K562 (cell line): ENCODE measurements around the gene STAB2. TPM values are rescaled to one million over a fixed set of nuclear protein-coding genes. Genes with fewer than 3 reads are reported as not detected.

Experiments
- ASH1L ChIP-seq: fragments of 450-650 bp; IDR thresholded peaks from 2 replicates; pipeline ENCODE4 v1.6.1; 2018; ENCODE audit warnings: borderline replicate concordance, mild to moderate bottlenecking, low read depth; ENCODE audit not compliant: partially characterized antibody
- CBFA2T3 ChIP-seq: fragments of 450-650 bp; IDR thresholded peaks from 2 replicates; pipeline ENCODE4 v1.6.1; 2017
- CHCHD3 ChIP-seq: fragments of 250-450 bp; sonication (Bioruptor Pico); IDR thresholded peaks from 2 replicates; pipeline ENCODE4 v2.1.2; 2022; ENCODE audit warnings: mild to moderate bottlenecking
- ESRRB ChIP-seq: fragments of 250-450 bp; sonication (Bioruptor Pico); IDR thresholded peaks from 2 replicates; pipeline ENCODE4 v1.5.0; 2020; ENCODE audit warnings: mild to moderate bottlenecking, moderate library complexity, borderline replicate concordance
- HMG20B ChIP-seq: fragments of 250-450 bp; sonication (Bioruptor Pico); IDR thresholded peaks from 2 replicates; pipeline ENCODE4 v1.5.0; 2021; ENCODE audit warnings: mild to moderate bottlenecking
- MTF1 ChIP-seq: fragments of 250-450 bp; sonication (Bioruptor Pico); IDR thresholded peaks from 2 replicates; pipeline ENCODE4 v1.9.0; 2021; ENCODE audit warnings: moderate library complexity, mild to moderate bottlenecking, inconsistent platforms, borderline replicate concordance
- NR4A1 ChIP-seq, 2 experiments: fragments of 250-450 bp in 1 of 2; fragments of 450-650 bp in 1 of 2; sonication (Bioruptor Pico) in 1 of 2; IDR thresholded peaks; 2 replicates each; pipeline versions ENCODE4 v1.4.0 to v1.6.1; 2016 to 2020; ENCODE audit warnings: mild to moderate bottlenecking in 2 of 2, missing compliant biosample characterization in 1 of 2, missing genetic modification characterization in 1 of 2, moderate library complexity in 1 of 2
- PCBP1 ChIP-seq: fragments of 200-400 bp; formaldehyde crosslinking; IDR thresholded peaks from 2 replicates; pipeline ENCODE4 v1.6.1; 2018; ENCODE audit warnings: mild to moderate bottlenecking, low read depth, low read length; ENCODE audit not compliant: poor library complexity, severe bottlenecking
- PHB ChIP-seq: fragments of 250-450 bp; sonication (Bioruptor Pico); IDR thresholded peaks from 2 replicates; pipeline ENCODE4 v1.5.0; 2021
- PHF8 ChIP-seq: fragments of 200-600 bp; sonication (generic); IDR thresholded peaks from 2 replicates; pipeline ENCODE4 v1.6.1; 2012; ENCODE audit warnings: mixed run types, mild to moderate bottlenecking, inconsistent platforms, low read length, moderate library complexity, borderline replicate concordance
- POLR2A ChIP-seq: fragments of 450-650 bp; conservative IDR thresholded peaks from 2 replicates; pipeline ENCODE4 v1.6.1; 2016
- POLR3A ChIP-seq: IDR thresholded peaks from 2 replicates; pipeline ENCODE4 v1.6.1; 2011; ENCODE audit warnings: borderline replicate concordance, mild to moderate bottlenecking, moderate library complexity; ENCODE audit not compliant: insufficient read length, insufficient read depth; ENCODE audit errors: extremely low read depth
- SRSF1 ChIP-seq: fragments of 200-400 bp; formaldehyde crosslinking; IDR thresholded peaks from 2 replicates; pipeline ENCODE4 v1.6.1; 2017; ENCODE audit warnings: mild to moderate bottlenecking, low read depth, low read length, moderate library complexity
- SRSF3 ChIP-seq: fragments of 200-400 bp; formaldehyde crosslinking; IDR thresholded peaks from 2 replicates; pipeline ENCODE4 v1.6.1; 2016; ENCODE audit warnings: mild to moderate bottlenecking, low read length, moderate library complexity; ENCODE audit not compliant: insufficient read depth
- ZBTB7A ChIP-seq: IDR thresholded peaks from 2 replicates; pipeline ENCODE4 v1.6.1; 2011; ENCODE audit warnings: low read depth, mild to moderate bottlenecking, low read length, moderate library complexity, borderline replicate concordance; ENCODE audit not compliant: control insufficient read depth
- ZBTB8A ChIP-seq: fragments of 450-650 bp; IDR thresholded peaks from 2 replicates; pipeline ENCODE4 v1.6.1; 2018; ENCODE audit warnings: mild to moderate bottlenecking, moderate library complexity; ENCODE audit not compliant: partially characterized antibody
- ZFX ChIP-seq: sonication (generic); formaldehyde crosslinking; IDR thresholded peaks from 2 replicates; pipeline ENCODE4 v1.8.0; 2022; ENCODE audit warnings: mild to moderate bottlenecking, missing genetic modification reagents, moderate library complexity
- ZNF165 ChIP-seq: fragments of 250-450 bp; sonication (Bioruptor Pico); IDR thresholded peaks from 2 replicates; pipeline ENCODE4 v1.4.0; 2020; ENCODE audit warnings: borderline replicate concordance
- ZNF586 ChIP-seq: fragments of 450-650 bp; formaldehyde crosslinking; conservative IDR thresholded peaks from 2 replicates; pipeline ENCODE4 v1.4.0; 2020; ENCODE audit warnings: mild to moderate bottlenecking, moderate library complexity
- ZNF589 ChIP-seq: fragments of 200-800 bp; sonication (Bioruptor generic); IDR thresholded peaks from 2 replicates; pipeline ENCODE4 v1.6.1; 2016; ENCODE audit warnings: low read depth, missing genetic modification characterization, missing compliant biosample characterization
- ZNF766 ChIP-seq: fragments of 200-800 bp; sonication (Bioruptor generic); conservative IDR thresholded peaks from 2 replicates; pipeline ENCODE4 v1.6.1; 2016; ENCODE audit warnings: missing genetic modification characterization, missing compliant biosample characterization
- polyA plus RNA-seq, 8 experiments: library from polyadenylated mRNA; depleted of rRNA in 4 of 8; stranded (reverse) in 5 of 8; unstranded in 3 of 8; fragments of >200 nt; fragmentation: Nextera tagmentation in 2 of 8; fragmentation: Illumina TruSeq in 1 of 8; extraction: Ambion mirVana in 2 of 8; extraction: Trizol in 1 of 8; gene quantifications; 2 replicates each; pipeline versions ENCODE4 v1.2.1 to v1.2.3, GENCODE V29; 2011 to 2014; ENCODE audit warnings: inconsistent platforms in 1 of 8, missing spikeins in 1 of 8
- total RNA-seq, 7 experiments: library from RNA; depleted of rRNA in 6 of 7; stranded (reverse); fragments of >200 nt in 6 of 7; fragmentation: Illumina TruSeq in 2 of 7; extraction: Trizol in 2 of 7; gene quantifications; 2 replicates each; pipeline versions ENCODE4 v1.2.1 to v1.2.3, GENCODE V29; 2011 to 2021; ENCODE audit warnings: low replicate concordance in 1 of 7
- TF ChIP-seq, protein P1 (sequence below), 2 experiments: IDR thresholded peaks; 2 replicates each; pipeline ENCODE4 v1.6.1; 2011; ENCODE audit warnings: borderline replicate concordance in 1 of 2, control low read depth in 1 of 2, low read depth in 1 of 2, low read length in 1 of 2, mild to moderate bottlenecking in 1 of 2, mixed read lengths in 1 of 2, moderate library complexity in 1 of 2; ENCODE audit not compliant: insufficient read depth in 1 of 2, insufficient read length in 1 of 2, poor library complexity in 1 of 2, severe bottlenecking in 1 of 2; ENCODE audit errors: extremely low read depth in 1 of 2
- TF ChIP-seq, protein P2 (sequence below): fragments of 250-450 bp; sonication (Bioruptor Pico); IDR thresholded peaks from 2 replicates; pipeline ENCODE4 v1.8.0; 2021; ENCODE audit warnings: moderate library complexity, mild to moderate bottlenecking, inconsistent platforms
- TF ChIP-seq, protein P3 (sequence below): fragments of 250-450 bp; sonication (Bioruptor Pico); IDR thresholded peaks from 2 replicates; pipeline ENCODE4 v1.5.0; 2022; ENCODE audit warnings: mild to moderate bottlenecking

Gene STAB2
- total and polyA plus RNA-seq, 9 of the 15 experiments (the other 6 are each of a cell fraction or from before 2014, with no cell fraction given) = 0.10 TPM; not detected in 8

DNA sequence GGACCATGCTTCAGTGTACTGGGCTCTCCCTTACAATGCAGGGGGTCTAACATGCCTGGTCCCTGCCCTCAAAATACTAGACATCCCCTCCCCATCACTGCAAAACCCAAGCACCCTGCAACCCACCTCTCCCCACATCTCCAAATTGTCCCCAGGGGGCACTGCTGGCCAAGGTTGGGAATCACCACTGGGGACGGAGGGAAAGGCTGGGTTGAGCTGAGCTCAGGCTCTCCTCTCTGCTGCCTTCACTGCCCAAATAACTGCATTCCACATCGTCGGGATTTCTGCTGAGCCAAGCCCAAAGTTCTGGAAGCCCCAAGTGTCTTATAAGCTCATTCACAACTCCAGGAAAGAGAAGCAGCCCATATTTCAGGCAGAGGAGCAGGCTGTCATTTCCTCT, 184.4 kb downstream of the STAB2 start (continued):
- TF ChIP-seq ZBTB7A = no peak
- no peak for TF ChIP-seq ZNF589 (CRISPR knock-in tag)
- no peak for TF ChIP-seq PCBP1
- TF ChIP-seq ZNF766 (CRISPR knock-in tag) = no peak
- no peak for TF ChIP-seq ZFX (CRISPR knock-in tag)
- TF ChIP-seq, protein P1, sequence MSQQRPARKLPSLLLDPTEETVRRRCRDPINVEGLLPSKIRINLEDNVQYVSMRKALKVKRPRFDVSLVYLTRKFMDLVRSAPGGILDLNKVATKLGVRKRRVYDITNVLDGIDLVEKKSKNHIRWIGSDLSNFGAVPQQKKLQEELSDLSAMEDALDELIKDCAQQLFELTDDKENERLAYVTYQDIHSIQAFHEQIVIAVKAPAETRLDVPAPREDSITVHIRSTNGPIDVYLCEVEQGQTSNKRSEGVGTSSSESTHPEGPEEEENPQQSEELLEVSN (IDR thresholded peaks at IDR 0.05; ENCODE audit: borderline replicate concordance in 1 of 2, extremely low read depth in 1 of 2, insufficient read depth in 1 of 2, insufficient read length in 1 of 2, low read depth in 1 of 2, low read length in 1 of 2, poor library complexity in 1 of 2, severe bottlenecking in 1 of 2) = no peak
- no peak for TF ChIP-seq HMG20B (CRISPR knock-in tag)
- no peak for TF ChIP-seq PHB (CRISPR knock-in tag)
- no peak for TF ChIP-seq MTF1 (CRISPR knock-in tag)
- no peak for TF ChIP-seq CHCHD3 (CRISPR knock-in tag)
- TF ChIP-seq POLR2A = 0 out of 2 replicates have a peak, but pooled peaks have one; percentile 22
- no peak for TF ChIP-seq NR4A1 (CRISPR knock-in tag; IDR thresholded peaks at IDR 0.05)
- no peak for TF ChIP-seq NR4A1 (tag; IDR thresholded peaks at IDR 0.05)
- TF ChIP-seq ASH1L = no peak
- TF ChIP-seq SRSF3 = no peak
- TF ChIP-seq, protein P2, sequence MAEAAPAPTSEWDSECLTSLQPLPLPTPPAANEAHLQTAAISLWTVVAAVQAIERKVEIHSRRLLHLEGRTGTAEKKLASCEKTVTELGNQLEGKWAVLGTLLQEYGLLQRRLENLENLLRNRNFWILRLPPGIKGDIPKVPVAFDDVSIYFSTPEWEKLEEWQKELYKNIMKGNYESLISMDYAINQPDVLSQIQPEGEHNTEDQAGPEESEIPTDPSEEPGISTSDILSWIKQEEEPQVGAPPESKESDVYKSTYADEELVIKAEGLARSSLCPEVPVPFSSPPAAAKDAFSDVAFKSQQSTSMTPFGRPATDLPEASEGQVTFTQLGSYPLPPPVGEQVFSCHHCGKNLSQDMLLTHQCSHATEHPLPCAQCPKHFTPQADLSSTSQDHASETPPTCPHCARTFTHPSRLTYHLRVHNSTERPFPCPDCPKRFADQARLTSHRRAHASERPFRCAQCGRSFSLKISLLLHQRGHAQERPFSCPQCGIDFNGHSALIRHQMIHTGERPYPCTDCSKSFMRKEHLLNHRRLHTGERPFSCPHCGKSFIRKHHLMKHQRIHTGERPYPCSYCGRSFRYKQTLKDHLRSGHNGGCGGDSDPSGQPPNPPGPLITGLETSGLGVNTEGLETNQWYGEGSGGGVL (CRISPR knock-in tag) = no peak
- no peak for TF ChIP-seq CBFA2T3
- TF ChIP-seq PHF8 = no peak
- no peak for TF ChIP-seq ZNF586 (CRISPR knock-in tag)
- TF ChIP-seq SRSF1 = no peak
- no peak for TF ChIP-seq ESRRB (CRISPR knock-in tag)
- TF ChIP-seq POLR3A = no peak
- no peak for TF ChIP-seq ZBTB8A
- TF ChIP-seq, protein P3, sequence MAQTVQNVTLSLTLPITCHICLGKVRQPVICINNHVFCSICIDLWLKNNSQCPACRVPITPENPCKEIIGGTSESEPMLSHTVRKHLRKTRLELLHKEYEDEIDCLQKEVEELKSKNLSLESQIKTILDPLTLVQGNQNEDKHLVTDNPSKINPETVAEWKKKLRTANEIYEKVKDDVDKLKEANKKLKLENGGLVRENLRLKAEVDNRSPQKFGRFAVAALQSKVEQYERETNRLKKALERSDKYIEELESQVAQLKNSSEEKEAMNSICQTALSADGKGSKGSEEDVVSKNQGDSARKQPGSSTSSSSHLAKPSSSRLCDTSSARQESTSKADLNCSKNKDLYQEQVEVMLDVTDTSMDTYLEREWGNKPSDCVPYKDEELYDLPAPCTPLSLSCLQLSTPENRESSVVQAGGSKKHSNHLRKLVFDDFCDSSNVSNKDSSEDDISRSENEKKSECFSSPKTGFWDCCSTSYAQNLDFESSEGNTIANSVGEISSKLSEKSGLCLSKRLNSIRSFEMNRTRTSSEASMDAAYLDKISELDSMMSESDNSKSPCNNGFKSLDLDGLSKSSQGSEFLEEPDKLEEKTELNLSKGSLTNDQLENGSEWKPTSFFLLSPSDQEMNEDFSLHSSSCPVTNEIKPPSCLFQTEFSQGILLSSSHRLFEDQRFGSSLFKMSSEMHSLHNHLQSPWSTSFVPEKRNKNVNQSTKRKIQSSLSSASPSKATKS = no peak
- no peak for TF ChIP-seq ZNF165 (CRISPR knock-in tag)
